Psoas muscle (tissue), 8 donors: Measurements from ENCODE around the gene TMEM14B. TPM values are rescaled to one million over a fixed set of nuclear protein-coding genes. Genes with fewer than 3 reads are reported as not detected.
"Not testable (repeated sequence)": the region's sequence is repeated elsewhere in the genome, so short reads cannot be mapped to it uniquely, and the experiment has no call there.

Source experiments
- ATAC-seq, 4 donors: fragments of 200-7000 bp; cut with Tn5 transposase; one replicate each; pipeline ENCODE4 v1.9.1; 2020; ENCODE audit warnings: moderate library complexity in 3 of 4, mild to moderate bottlenecking in 2 of 4
- DNase-seq, 2 donors: peaks; one replicate each; pipeline ENCODE4 v3.0.0-alpha.2; 2020
- H3K27ac ChIP-seq: fragments of 200-600 bp; one replicate; pipeline ENCODE4 v1.8.0; 2022
- H3K27me3 ChIP-seq, 3 donors: fragments of 200-600 bp in 1 of 3; one replicate each; pipeline versions ENCODE4 v1.6.1 to v1.8.0; 2013 to 2022; ENCODE audit warnings: low read length in 2 of 3, mild to moderate bottlenecking in 2 of 3, moderate library complexity in 1 of 3; ENCODE audit not compliant: insufficient read depth in 3 of 3
- H3K36me3 ChIP-seq, 2 donors: fragments of 200-600 bp in 1 of 2; one replicate each; pipeline versions ENCODE4 v1.6.1 to v1.8.0; 2013 to 2022; ENCODE audit warnings: low read depth in 1 of 2, mild to moderate bottlenecking in 1 of 2, moderate library complexity in 1 of 2; ENCODE audit not compliant: insufficient read depth in 1 of 2
- H3K4me1 ChIP-seq: fragments of 200-600 bp; one replicate; pipeline ENCODE4 v1.8.0; 2022
- H3K4me3 ChIP-seq: fragments of 200-600 bp; one replicate; pipeline ENCODE4 v1.8.0; 2022; ENCODE audit warnings: mild to moderate bottlenecking
- H3K9me3 ChIP-seq: fragments of 200-600 bp; one replicate; pipeline ENCODE4 v1.8.0; 2022
- WGBS, 3 donors: extraction: QIAGEN DNeasy Blood & Tissue Kit; methylation state at CpG; one replicate each; pipeline versions ENCODE4 v1.1.6 to v1.1.7; 2013; 5-methylcytosine and 5-hydroxymethylcytosine counted together
- intact Hi-C, 2 donors: fragments of 100-400 bp; cut with DNase I; formaldehyde crosslinking; loops; one replicate each; pipeline versions ENCODE4 v1.11.0 to v1.14.2; 2022
- polyA plus RNA-seq, 3 donors: library from polyadenylated mRNA; stranded (reverse); fragments of 200-250 nt; gene quantifications; one replicate each; pipeline ENCODE4 v1.2.3, GENCODE V29; 2013
- total RNA-seq, 4 donors: library from RNA; stranded (reverse); fragmentation: NEBNext Ultra II Directional in 2 of 4; extraction: Animal tissue kit (Norgen Biotek cat#: 25700) in 2 of 4; gene quantifications; one replicate each; pipeline versions ENCODE4 v1.2.1 to v1.2.4, GENCODE V29; 2021 to 2023
- TF ChIP-seq, protein P1 (sequence below): fragments of 200-600 bp; IDR thresholded peaks from one replicate; pipeline ENCODE4 v1.8.0; 2022; ENCODE audit warnings: antibody characterized with exemption
- donor health status: healthy with polysubstance abuse.
- donor health status: DM: no; HTN: no; CAD: no; lungs with moderate emphysema.
- donor health status: Bipolar disorder and iron deficiency.
- donor health status: healthy.
- donor health status: DM: yes; HTN: yes; CAD: no.
- donor health status: DM: no; HTN: no; CAD: no.
- donor health status: DM: no; HTN: no; CAD: no.
- donor health status: DM: yes; HTN: yes; CAD: no.

TMEM14B gene
- total and polyA plus RNA-seq, 7 donors: 66.1 to 118 (median 82.3) TPM

DNA sequence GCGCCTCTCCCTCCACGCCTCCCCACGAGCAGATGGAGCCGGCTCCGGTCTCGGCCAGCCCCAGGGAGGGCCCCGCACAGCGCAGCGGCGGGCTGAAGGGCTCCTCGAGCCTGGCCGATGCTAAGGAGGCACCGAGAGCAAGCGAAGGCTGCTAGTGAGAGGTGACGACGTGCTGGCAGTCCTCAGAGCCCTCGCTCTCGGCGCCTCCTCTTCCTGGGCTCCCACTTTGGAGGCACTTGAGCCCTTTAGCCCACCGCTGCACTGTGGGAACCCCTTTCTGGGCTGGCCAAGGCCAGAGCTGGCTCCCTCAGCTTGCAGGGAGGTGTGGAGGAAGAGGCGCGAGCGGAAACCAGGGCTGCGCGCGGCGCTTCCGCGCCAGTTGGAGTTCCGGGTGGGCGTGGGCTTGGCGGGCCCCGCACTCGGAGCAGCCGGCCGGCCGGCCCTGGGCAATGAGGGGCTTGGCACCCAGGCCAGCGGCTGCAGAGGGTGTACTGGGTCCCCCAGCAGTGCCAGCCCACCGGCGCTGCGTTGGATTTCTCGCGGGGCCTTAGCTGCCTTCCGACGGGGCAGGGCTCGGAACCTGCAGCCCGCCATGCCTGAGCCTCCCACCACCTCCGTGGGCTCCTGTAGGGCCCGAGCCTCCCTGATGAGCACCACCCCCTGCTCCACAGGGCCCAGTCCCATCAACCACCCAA is 27.2 kb upstream of the TMEM14B start:
- H3K4me3 ChIP-seq: peak overlapping the region; percentile 68
- H3K4me1 ChIP-seq: peaks cover 22% of the 10 kb centered on the region
- intact Hi-C loops: no loop called here
- H3K9me3 ChIP-seq: no peaks in the 10 kb centered on the region
- WGBS, 3 donors: 17 to 50% (median 27%) methylated on average over 39 to 49 of the region's 49 CpGs
- no peaks in the 10 kb centered on the region for H3K36me3 ChIP-seq
- H3K27me3 ChIP-seq: no peaks in the 10 kb centered on the region
- ATAC-seq (no peak), DNase-seq (peak; percentile 45 to 71)
- TF ChIP-seq, protein P1, sequence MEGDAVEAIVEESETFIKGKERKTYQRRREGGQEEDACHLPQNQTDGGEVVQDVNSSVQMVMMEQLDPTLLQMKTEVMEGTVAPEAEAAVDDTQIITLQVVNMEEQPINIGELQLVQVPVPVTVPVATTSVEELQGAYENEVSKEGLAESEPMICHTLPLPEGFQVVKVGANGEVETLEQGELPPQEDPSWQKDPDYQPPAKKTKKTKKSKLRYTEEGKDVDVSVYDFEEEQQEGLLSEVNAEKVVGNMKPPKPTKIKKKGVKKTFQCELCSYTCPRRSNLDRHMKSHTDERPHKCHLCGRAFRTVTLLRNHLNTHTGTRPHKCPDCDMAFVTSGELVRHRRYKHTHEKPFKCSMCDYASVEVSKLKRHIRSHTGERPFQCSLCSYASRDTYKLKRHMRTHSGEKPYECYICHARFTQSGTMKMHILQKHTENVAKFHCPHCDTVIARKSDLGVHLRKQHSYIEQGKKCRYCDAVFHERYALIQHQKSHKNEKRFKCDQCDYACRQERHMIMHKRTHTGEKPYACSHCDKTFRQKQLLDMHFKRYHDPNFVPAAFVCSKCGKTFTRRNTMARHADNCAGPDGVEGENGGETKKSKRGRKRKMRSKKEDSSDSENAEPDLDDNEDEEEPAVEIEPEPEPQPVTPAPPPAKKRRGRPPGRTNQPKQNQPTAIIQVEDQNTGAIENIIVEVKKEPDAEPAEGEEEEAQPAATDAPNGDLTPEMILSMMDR: no peak
- H3K27ac ChIP-seq: peak overlapping the region; percentile 16

DNA sequence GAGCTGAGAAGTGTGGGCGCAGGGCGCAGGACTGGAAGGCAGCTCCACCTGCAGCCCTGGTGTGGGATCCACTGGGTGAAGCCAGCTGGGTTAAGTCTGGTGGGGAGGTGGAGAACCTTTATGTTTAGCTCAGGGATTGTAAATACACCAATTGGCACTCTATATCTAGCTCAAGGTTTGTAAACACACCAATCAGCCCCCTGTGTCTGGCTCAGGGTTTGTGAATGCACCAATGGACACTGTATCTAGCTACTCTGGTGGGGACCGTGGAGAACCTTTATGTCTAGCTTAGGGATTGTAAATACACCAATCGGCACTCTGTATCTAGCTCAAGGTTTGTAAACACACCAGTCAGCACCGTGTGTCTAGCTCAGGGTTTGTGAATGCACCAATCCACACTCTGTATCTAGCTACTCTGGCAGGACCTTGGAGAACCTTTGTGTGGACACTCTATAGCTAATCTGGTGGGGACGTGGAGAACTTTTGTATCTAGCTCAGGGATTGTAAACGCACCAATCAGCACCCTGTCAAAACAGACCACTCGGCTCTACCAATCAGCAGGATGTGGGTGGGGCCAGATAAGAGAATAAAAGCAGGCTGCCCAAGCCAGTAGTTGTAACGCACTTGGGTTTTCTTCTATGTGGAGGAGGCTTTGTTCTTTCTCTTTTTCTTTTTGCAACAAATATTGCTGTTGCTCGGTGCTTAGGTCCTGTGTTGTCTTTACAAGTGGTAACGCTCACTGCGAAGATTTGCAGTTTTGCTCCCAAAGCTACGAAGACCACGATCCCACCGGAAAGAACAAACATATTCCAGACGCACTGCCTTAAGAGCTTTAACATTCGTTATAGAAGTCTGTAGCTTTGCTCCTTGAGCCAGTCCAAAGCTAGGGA is 26.4 kb upstream of the TMEM14B start:
- H3K9me3 ChIP-seq, DNase-seq, H3K36me3 ChIP-seq, intact Hi-C loops, H3K27me3 ChIP-seq, H3K27ac ChIP-seq, ATAC-seq: not testable (repeated sequence)
- peak overlapping the region; percentile 68 for H3K4me3 ChIP-seq
- 88 to 89% (median 88%) methylated on average over 17 of the region's 17 CpGs for WGBS, 3 donors
- peaks cover 22% of the 10 kb centered on the region for H3K4me1 ChIP-seq

DNA sequence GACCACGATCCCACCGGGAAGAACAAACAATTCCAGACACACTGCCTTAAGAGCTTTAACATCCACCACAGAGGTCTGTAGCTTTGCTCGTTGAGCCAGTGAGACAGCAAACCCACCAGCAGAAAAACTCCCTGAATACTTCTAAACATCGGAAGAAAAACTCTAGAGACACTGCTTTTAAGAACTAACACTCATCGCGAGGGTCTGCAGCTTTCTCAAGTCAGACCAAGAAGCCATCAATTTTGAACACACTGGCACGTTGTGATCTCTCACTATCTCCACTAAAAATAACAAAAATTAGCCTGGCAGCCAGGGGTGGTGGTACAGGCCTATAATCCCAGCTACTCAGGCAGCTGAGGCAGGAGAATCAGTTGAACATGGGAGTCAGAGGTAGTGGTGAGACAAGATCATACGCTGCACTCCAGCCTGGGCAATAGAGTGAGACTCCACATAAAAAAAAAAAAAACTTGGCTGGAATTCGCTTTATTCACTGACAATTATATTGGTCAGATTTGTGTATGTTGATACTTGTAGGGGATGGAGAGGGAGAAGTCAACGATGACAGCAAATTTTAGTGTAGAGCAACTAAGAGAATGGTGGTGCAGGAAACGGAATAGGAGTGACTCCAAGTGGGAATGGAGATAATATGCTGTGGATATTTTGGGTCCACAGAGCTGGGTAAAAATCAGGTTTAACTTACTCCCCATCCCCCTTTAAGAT is 25.6 kb upstream of the TMEM14B start:
- H3K4me1 ChIP-seq: peaks cover 22% of the 10 kb centered on the region
- peak overlapping the region; percentile 86 for H3K4me3 ChIP-seq
- peak overlapping the region; percentile 93 for H3K27ac ChIP-seq
- ATAC-seq: no peak
- no peaks in the 10 kb centered on the region for H3K27me3 ChIP-seq
- intact Hi-C loops: loop anchor here (1.0 to 2.0 kb wide), 3 partner anchors 25 to 28 kb away; partner anchors contain the start of genes C6orf52 (in 2 of the 2), PAK1IP1 (in 2 of the 2) and TMEM14B (in 1 of the 2)
- no peak for DNase-seq
- TF ChIP-seq, protein P1: no peak
- WGBS, 3 donors: 73 to 80% (median 76%) methylated on average over 11 of the region's 11 CpGs
- H3K9me3 ChIP-seq: no peaks in the 10 kb centered on the region
- peaks cover 0 to 13% of the 10 kb centered on the region in 2 donors for H3K36me3 ChIP-seq

DNA sequence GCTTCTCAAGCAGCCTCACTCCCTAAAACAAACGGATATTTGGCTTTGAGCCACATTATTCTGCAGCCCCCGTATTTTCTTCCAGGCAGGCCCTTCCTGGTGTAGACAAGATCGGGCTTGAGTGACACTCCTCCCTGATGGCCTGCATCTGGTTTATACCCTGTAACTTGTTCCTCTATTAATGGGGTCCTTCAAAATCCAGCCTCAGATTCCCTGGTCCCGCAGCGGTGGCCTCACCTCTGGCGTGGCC is 25.1 kb upstream of the TMEM14B start:
- Histone ChIP-seq H3K4me1 (peaks cover 22% of the 10 kb centered on the region), H3K27me3 (no peaks in the 10 kb centered on the region), H3K27ac (peak overlapping the region; percentile 93), H3K4me3 (peak overlapping the region; percentile 86), H3K36me3 (peaks cover 0 to 16% of the 10 kb centered on the region in 2 donors), H3K9me3 (no peaks in the 10 kb centered on the region)
- no peak for DNase-seq
- WGBS, 3 donors: 0 to 1% (median 0%) methylated on average over 6 of the region's 6 CpGs
- peak in 1 of 4 donors; percentile 0 for ATAC-seq
- intact Hi-C loops: loop anchor here (1.0 to 2.0 kb wide), 3 partner anchors 24 to 28 kb away; partner anchors contain the start of genes C6orf52 (in 2 of the 2), PAK1IP1 (in 2 of the 2) and TMEM14B (in 1 of the 2)
- TF ChIP-seq, protein P1: no peak
